ENCODE results near the gene NACC2.

The NACC2 gene

DNA sequence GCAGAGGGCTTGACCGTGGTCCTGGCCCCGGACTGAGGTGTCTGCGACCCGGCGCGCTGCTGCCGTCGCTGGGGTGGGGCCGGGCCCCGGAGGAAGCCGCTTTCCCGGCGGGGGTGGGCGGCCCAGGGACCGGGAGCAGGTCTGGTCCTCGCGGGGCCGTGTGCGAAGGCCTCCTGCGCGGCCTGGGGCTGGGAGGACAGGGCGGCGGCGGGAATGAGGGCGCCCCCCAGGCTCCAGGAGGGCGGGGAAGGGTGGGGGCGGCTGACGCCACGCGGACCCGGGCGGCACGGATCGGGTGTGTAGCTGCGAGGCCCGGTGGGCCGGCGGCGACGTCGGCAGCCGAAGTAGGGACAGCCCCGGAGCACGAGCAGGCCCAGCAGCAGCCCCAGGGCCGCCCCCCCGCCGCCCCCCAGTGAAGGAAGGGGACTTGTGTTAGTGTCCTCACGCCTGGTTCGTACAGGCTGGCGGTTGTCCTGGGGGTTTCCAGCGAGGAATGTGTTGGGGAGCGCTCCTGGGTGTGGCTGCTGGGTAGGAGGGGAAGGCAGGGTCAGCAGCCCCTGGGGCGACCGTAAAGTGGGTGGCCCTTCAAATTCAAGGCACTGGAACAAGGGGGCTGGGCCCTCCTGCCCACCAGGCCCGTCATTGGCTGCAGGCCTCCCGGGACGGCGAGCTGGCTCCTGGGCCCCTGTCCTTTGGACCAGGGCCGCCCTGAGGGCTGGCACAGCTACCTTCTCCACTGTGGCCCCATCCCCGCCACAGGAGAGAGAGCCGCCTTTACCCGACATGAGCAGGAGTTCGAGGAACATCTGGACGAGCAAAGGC is 24.2 kb upstream of the NACC2 start:
- H3K4me3 ChIP-seq (replicated peaks; ENCODE audit: low read depth, low read length): peak overlapping the region; percentile 68
- TF ChIP-seq, protein P1, sequence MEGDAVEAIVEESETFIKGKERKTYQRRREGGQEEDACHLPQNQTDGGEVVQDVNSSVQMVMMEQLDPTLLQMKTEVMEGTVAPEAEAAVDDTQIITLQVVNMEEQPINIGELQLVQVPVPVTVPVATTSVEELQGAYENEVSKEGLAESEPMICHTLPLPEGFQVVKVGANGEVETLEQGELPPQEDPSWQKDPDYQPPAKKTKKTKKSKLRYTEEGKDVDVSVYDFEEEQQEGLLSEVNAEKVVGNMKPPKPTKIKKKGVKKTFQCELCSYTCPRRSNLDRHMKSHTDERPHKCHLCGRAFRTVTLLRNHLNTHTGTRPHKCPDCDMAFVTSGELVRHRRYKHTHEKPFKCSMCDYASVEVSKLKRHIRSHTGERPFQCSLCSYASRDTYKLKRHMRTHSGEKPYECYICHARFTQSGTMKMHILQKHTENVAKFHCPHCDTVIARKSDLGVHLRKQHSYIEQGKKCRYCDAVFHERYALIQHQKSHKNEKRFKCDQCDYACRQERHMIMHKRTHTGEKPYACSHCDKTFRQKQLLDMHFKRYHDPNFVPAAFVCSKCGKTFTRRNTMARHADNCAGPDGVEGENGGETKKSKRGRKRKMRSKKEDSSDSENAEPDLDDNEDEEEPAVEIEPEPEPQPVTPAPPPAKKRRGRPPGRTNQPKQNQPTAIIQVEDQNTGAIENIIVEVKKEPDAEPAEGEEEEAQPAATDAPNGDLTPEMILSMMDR (IDR thresholded peaks at IDR 0.05; ENCODE audit: low read length, missing control alignments): no peak
- peak; percentile 45 for DNase-seq (ENCODE audit: low read depth)

DNA sequence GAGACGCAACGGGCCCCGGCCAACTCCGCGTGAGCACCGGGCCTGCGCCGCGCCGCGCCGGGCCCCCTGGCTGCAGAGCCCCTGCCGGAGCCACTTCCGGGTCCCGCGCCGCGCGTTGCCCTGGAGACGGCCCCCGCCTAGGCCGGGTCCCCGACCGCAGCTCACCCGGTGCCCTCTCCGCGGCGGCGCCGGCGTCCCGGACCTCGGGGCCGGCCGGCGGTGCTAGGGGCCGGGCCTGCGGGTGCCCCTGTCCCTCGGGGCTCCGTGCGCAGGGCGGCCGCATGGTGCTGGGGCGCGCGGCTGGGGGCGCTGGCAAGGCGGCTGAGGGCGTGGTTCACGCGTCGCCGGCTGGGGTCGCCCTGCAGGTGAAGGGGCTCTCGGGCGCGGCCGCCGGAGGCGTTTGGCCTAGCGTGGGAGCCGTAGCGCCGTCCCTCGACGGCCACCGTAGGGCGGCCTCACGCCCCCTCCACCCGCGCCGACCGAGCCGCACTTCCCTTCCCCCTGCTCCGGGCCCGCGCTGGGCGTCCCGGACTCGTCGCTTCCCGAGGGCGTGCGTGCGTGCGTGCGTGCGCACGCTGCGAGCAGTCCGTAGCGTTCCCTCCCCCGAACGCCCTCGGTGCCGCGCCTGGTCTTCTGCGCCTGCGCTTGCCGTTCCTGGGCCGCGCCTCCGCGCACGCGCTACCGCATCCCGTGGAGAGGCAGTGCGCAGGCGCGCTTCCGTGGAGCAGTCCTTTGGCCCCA is 23.4 kb upstream of the NACC2 start, which contains the start of gene TMEM250:
TSS of gene TMEM250 (minus strand) at position 556 of the 741 bp plus-strand sequence. CDS start 1,975 bp downstream, outside the sequence.
- DNase-seq (ENCODE audit: low read depth): peak; percentile 98
- peak within 1 kb of the TSS; percentile 68 for H3K4me3 ChIP-seq (replicated peaks; ENCODE audit: low read depth, low read length)
- TF ChIP-seq, protein P1 (IDR thresholded peaks at IDR 0.05; ENCODE audit: low read length, missing control alignments): no peak

DNA sequence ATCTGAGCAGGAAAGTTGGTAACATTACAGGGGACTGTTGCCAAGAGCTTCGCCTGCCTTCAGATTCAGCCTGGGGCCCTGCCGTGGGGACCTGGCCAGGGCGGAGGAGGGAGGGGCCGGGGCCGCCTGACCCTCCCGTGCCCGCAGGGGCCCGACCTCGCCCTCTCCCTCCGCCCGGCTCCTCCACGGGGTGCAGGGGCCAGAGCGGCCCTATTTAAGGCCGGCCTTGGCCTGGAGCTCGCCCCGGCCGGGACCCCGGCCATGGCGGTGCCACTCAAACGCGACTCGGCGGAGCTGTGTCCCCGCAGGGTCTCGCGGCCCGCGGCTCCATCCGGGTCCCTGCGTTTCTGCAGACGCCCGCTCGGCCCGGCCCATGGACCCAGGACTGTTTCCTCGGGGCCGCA is 22.8 kb upstream of the NACC2 start:
- peak; percentile 22 for DNase-seq (ENCODE audit: low read depth)
- peak overlapping the region; percentile 68 for H3K4me3 ChIP-seq (replicated peaks; ENCODE audit: low read depth, low read length)
- TF ChIP-seq, protein P1 (IDR thresholded peaks at IDR 0.05; ENCODE audit: low read length, missing control alignments): no peak

DNA sequence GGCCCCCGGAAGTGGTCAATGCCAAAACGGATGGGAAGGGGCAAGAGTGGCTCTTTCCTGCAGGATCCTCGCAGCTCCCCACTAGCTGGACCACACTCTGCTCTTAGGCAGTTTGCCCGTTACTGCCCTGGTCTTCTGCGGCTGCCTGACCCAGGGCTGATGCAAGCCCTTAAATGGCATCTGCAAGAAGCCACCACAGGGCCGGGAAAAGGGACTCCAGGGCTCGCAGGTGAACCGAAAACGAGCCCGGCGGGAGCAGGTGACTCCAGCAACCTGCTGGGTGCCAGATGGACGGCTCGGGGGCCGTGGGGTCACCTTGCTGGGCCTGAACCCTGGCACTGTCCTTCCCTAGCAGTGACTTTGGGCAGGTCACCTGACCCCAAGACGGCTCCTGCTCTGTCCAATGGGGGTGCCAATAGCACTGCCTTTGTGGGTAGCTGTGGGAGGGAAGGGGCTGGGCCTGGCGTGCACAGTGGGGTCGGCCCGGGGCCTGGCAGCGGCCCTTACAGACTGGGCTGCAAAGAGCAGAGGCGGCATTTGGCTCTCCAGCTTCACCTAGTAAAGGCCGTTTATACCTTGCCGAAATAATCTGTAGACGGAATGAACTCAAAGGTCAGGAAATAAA is 22.3 kb upstream of the NACC2 start:
- DNase-seq (ENCODE audit: low read depth): no peak
- peak overlapping the region; percentile 68 for H3K4me3 ChIP-seq (replicated peaks; ENCODE audit: low read depth, low read length)
- TF ChIP-seq, protein P1 (IDR thresholded peaks at IDR 0.05; ENCODE audit: low read length, missing control alignments): no peak

DNA sequence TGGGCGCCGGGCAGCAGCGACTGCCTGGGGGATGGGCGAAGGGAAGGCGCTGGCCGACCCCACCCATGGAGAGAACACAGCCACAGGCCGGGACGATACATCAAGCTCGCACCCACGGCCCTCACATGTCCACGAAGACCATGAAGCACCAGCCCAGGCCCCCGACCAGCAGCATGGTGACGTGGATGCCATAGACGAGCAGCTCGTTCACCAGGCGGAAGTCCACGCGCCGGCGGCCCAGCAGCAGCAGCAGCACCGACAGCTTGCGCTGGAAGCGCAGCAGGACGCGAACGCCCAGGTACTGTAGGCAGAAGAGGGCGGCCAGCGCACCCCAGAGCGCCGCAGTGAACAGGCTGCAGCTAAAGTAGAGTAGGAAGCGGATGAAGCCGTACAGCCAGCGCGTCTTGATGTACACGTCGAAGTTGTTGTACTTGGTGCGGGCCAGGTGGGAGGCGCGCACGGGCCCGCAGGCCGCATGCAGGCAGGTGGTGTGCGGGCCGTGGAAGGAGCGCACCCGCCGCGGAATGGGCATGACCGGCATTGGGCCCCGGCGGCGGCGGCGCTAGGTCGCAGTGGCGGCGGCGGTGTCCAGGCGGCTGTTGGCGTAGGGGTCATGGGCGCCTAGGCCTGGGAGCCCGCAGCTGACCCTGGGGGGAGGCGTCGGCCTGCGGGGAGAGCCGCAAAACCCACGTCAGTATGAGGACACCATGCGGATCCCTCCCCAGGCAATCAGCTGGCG is 21.4 kb upstream of the NACC2 start:
- no peak overlapping the region for H3K4me3 ChIP-seq (replicated peaks; ENCODE audit: low read depth, low read length)
- DNase-seq (ENCODE audit: low read depth): no peak
- TF ChIP-seq, protein P1 (IDR thresholded peaks at IDR 0.05; ENCODE audit: low read length, missing control alignments): no peak

DNA sequence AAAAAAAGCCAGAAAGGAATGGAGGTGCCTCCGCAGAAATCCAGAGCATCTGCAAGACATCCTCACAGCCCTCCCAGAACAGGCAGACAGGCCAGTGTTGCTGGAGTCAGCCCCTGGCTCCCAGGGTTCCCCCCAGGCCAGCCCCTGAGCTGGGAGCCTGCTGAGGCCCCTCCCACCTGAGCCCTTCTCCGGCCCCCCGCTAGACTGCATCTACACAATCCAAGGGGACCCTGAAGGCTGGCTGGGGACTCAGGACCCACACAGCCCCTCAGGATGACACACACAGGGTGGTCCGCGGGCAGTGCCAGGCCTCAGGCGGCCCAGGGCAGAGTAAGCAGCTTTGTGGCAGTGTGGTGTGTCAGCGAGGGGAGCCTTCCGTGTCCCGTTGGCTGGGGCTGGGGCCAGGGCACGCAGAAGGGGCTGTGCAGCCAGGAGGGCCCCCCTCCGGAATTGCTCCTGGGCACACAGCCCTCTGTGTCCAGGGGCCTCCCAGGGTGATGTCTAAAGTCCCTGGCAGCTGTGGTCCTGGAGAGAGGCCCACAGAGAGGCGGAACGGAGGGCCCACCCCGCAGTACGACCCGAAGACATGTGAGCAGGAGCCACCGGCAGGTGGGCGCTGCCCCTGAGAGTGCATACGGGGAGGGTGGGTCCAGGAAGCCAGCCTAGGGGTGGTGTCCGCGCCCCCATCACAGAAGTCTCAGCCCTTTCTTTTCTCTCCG is 20.7 kb upstream of the NACC2 start:
- H3K4me3 ChIP-seq (replicated peaks; ENCODE audit: low read depth, low read length): no peak overlapping the region

More for the DNA sequence above, 20.7 kb upstream of the NACC2 start:
- DNase-seq (ENCODE audit: low read depth): no peak
- TF ChIP-seq, protein P1 (IDR thresholded peaks at IDR 0.05; ENCODE audit: low read length, missing control alignments): no peak
